SK-N-SH treated with all-trans-retinoic acid at 6 μM for 48 hours (cell line): ENCODE data around the gene PPP1CA.

ENCODE experiments used
- ATAC-seq: fragments of 200-7000 bp; cut with Tn5 transposase; 3 replicates; pipeline ENCODE4 v1.9.1; 2020; ENCODE audit warnings: mild to moderate bottlenecking, moderate library complexity
- ARNTL ChIP-seq: fragments of 450-650 bp; formaldehyde crosslinking; IDR thresholded peaks from 2 replicates; pipeline ENCODE4 v1.5.0; 2020; ENCODE audit warnings: low read depth, mild to moderate bottlenecking, moderate library complexity, borderline replicate concordance
- BACH2 ChIP-seq: fragments of 250-450 bp; sonication (Bioruptor Pico); IDR thresholded peaks from 2 replicates; pipeline ENCODE4 v1.9.0; 2021; ENCODE audit warnings: mild to moderate bottlenecking, borderline replicate concordance
- CREB5 ChIP-seq: fragments of 250-450 bp; sonication (Bioruptor Pico); IDR thresholded peaks from 2 replicates; pipeline ENCODE4 v1.5.1; 2020; ENCODE audit warnings: low read depth, mild to moderate bottlenecking, moderate library complexity
- CSRNP3 ChIP-seq: fragments of 250-450 bp; sonication (Bioruptor Pico); IDR thresholded peaks from 2 replicates; pipeline ENCODE4 v1.5.1; 2021; ENCODE audit warnings: mild to moderate bottlenecking, moderate library complexity
- ESRRG ChIP-seq: fragments of 250-450 bp; sonication (Bioruptor Pico); IDR thresholded peaks from 2 replicates; pipeline ENCODE4 v1.6.1; 2021; ENCODE audit warnings: mild to moderate bottlenecking
- GLIS3 ChIP-seq: fragments of 250-450 bp; sonication (Bioruptor Pico); IDR thresholded peaks from 2 replicates; pipeline ENCODE4 v1.5.0; 2020; ENCODE audit warnings: mild to moderate bottlenecking, moderate library complexity
- ISL1 ChIP-seq: fragments of 250-450 bp; sonication (Bioruptor Pico); IDR thresholded peaks from 2 replicates; pipeline ENCODE4 v2.1.2; 2022; ENCODE audit warnings: mild to moderate bottlenecking, moderate library complexity
- OSR1 ChIP-seq: fragments of 250-450 bp; sonication (Bioruptor Pico); IDR thresholded peaks from 2 replicates; pipeline ENCODE4 v1.8.0; 2022; ENCODE audit warnings: moderate library complexity, mild to moderate bottlenecking, inconsistent platforms
- PATZ1 ChIP-seq: fragments of 250-450 bp; sonication (Bioruptor Pico); IDR thresholded peaks from 2 replicates; pipeline ENCODE4 v1.8.0; 2020; ENCODE audit warnings: mild to moderate bottlenecking, moderate library complexity, borderline replicate concordance
- POU6F1 ChIP-seq: fragments of 250-450 bp; sonication (Bioruptor Pico); IDR thresholded peaks from 2 replicates; pipeline ENCODE4 v1.8.0; 2021; ENCODE audit warnings: low read depth, mild to moderate bottlenecking, moderate library complexity, borderline replicate concordance
- PPARA ChIP-seq: fragments of 250-450 bp; sonication (Bioruptor Pico); IDR thresholded peaks from 2 replicates; pipeline ENCODE4 v1.5.0; 2020; ENCODE audit warnings: mild to moderate bottlenecking, borderline replicate concordance
- SNAI2 ChIP-seq: fragments of 250-450 bp; sonication (Bioruptor Pico); IDR thresholded peaks from 2 replicates; pipeline ENCODE4 v1.5.0; 2020; ENCODE audit warnings: mild to moderate bottlenecking, moderate library complexity
- TCF4 ChIP-seq: fragments of 250-450 bp; sonication (Bioruptor Pico); IDR thresholded peaks from 2 replicates; pipeline ENCODE4 v1.8.0; 2021; ENCODE audit warnings: mild to moderate bottlenecking, moderate library complexity, borderline replicate concordance
- TOX ChIP-seq: fragments of 250-450 bp; sonication (Bioruptor Pico); IDR thresholded peaks from 2 replicates; pipeline ENCODE4 v1.8.0; 2021; ENCODE audit warnings: mild to moderate bottlenecking, moderate library complexity, borderline replicate concordance
- TSHZ2 ChIP-seq: fragments of 250-450 bp; sonication (Bioruptor Pico); IDR thresholded peaks from 2 replicates; pipeline ENCODE4 v1.5.0; 2020; ENCODE audit warnings: mild to moderate bottlenecking, moderate library complexity
- ZC3H10 ChIP-seq: fragments of 250-450 bp; sonication (Bioruptor Pico); IDR thresholded peaks from 2 replicates; pipeline ENCODE4 v1.5.1; 2021; ENCODE audit warnings: mild to moderate bottlenecking, moderate library complexity
- ZFP30 ChIP-seq: fragments of 450-650 bp; formaldehyde crosslinking; IDR thresholded peaks from 2 replicates; pipeline ENCODE4 v1.5.0; 2022; ENCODE audit warnings: mild to moderate bottlenecking, moderate library complexity
- ZNF565 ChIP-seq: fragments of 450-650 bp; formaldehyde crosslinking; conservative IDR thresholded peaks from 2 replicates; pipeline ENCODE4 v1.5.0; 2020; ENCODE audit warnings: low read depth, mild to moderate bottlenecking, moderate library complexity
- ZNF70 ChIP-seq: fragments of 450-650 bp; formaldehyde crosslinking; IDR thresholded peaks from 2 replicates; pipeline ENCODE4 v1.5.0; 2020; ENCODE audit warnings: mild to moderate bottlenecking, moderate library complexity
- ZNF8 ChIP-seq: fragments of 450-650 bp; formaldehyde crosslinking; IDR thresholded peaks from 2 replicates; pipeline ENCODE4 v1.5.0; 2020; ENCODE audit warnings: mild to moderate bottlenecking, moderate library complexity

PPP1CA gene

GRCh38 chr11:67441098-67441563, 39.5 kb upstream of the PPP1CA start:
- no peak for TF ChIP-seq OSR1 (CRISPR knock-in tag)
- no peak for TF ChIP-seq PATZ1 (CRISPR knock-in tag)
- no peak for TF ChIP-seq ZNF565 (CRISPR knock-in tag)
- TF ChIP-seq CREB5 (CRISPR knock-in tag) = no peak
- no peak for TF ChIP-seq CSRNP3
- TF ChIP-seq ZFP30 (CRISPR knock-in tag) = no peak
- no peak for TF ChIP-seq ISL1
- no peak for TF ChIP-seq TSHZ2 (CRISPR knock-in tag)
- no peak for TF ChIP-seq PPARA (CRISPR knock-in tag)
- no peak for TF ChIP-seq POU6F1 (CRISPR knock-in tag)
- TF ChIP-seq ARNTL (CRISPR knock-in tag) = no peak
- no peak for TF ChIP-seq BACH2 (CRISPR knock-in tag)
- no peak for TF ChIP-seq ESRRG (CRISPR knock-in tag)
- no peak for TF ChIP-seq ZNF8 (CRISPR knock-in tag)
- TF ChIP-seq ZC3H10 = no peak
- TF ChIP-seq, all 23 proteins: peak for 0
- ATAC-seq = no peak

- ATAC-seq = no peak
- no peak for TF ChIP-seq CREB5 (CRISPR knock-in tag)
- no peak for TF ChIP-seq ZNF565 (CRISPR knock-in tag)
- TF ChIP-seq ZNF8 (CRISPR knock-in tag) = no peak
- TF ChIP-seq ZC3H10 = no peak
- no peak for TF ChIP-seq ISL1
- TF ChIP-seq TSHZ2 (CRISPR knock-in tag) = no peak
- TF ChIP-seq ZFP30 (CRISPR knock-in tag) = no peak
- TF ChIP-seq ZNF70 = no peak
- TF ChIP-seq ARNTL (CRISPR knock-in tag) = no peak
- no peak for TF ChIP-seq TCF4 (CRISPR knock-in tag)
- TF ChIP-seq OSR1 (CRISPR knock-in tag) = no peak
- no peak for TF ChIP-seq TOX (CRISPR knock-in tag)
- TF ChIP-seq GLIS3 = no peak
- no peak for TF ChIP-seq SNAI2 (CRISPR knock-in tag)
- TF ChIP-seq PATZ1 (CRISPR knock-in tag) = no peak
Observed at GRCh38 chr11:67440229-67441097, 38.8 kb upstream of the PPP1CA start.
